H1 (cell line): Measurements from ENCODE around the gene TGM3. TPM values are rescaled to one million over a fixed set of nuclear protein-coding genes. Genes with fewer than 3 reads are reported as not detected.

Experiments used
- ATF3 ChIP-seq: IDR thresholded peaks from 2 replicates; pipeline ENCODE4 v1.6.1; 2011; ENCODE audit warnings: low read depth, mild to moderate bottlenecking, low read length; ENCODE audit not compliant: insufficient read depth
- CHD7 ChIP-seq: fragments of 300-600 bp; sonication (generic); IDR thresholded peaks from 2 replicates; pipeline ENCODE4 v1.7.1; 2012; ENCODE audit warnings: low read length, moderate library complexity, mild to moderate bottlenecking, inconsistent platforms; ENCODE audit not compliant: insufficient replicate concordance
- CREB1 ChIP-seq: IDR thresholded peaks from 2 replicates; pipeline ENCODE4 v1.6.1; 2012; ENCODE audit warnings: inconsistent platforms
- CTBP2 ChIP-seq: IDR thresholded peaks from 2 replicates; pipeline ENCODE4 v1.7.0; 2011; ENCODE audit warnings: borderline replicate concordance, mild to moderate bottlenecking, moderate library complexity, mixed read lengths, low read length; ENCODE audit not compliant: insufficient read depth, insufficient read length
- GTF2F1 ChIP-seq: IDR thresholded peaks from 2 replicates; pipeline ENCODE4 v1.6.1; 2012; ENCODE audit warnings: low read depth, low read length, improper control_type of control experiment, borderline replicate concordance
- KDM1A ChIP-seq: fragments of 200-600, 300-600 bp; sonication (generic); IDR thresholded peaks from 2 replicates; pipeline ENCODE4 v1.7.1; 2016; ENCODE audit warnings: mild to moderate bottlenecking, low read length, borderline replicate concordance
- NANOG ChIP-seq: IDR thresholded peaks from 2 replicates; pipeline ENCODE4 v1.6.1; 2011; ENCODE audit warnings: low read length, low read depth, mild to moderate bottlenecking, inconsistent platforms; ENCODE audit not compliant: insufficient read depth, poor library complexity, severe bottlenecking
- POLR2A ChIP-seq, 2 experiments: IDR thresholded peaks; 1 replicate in 1 of 2; 2 replicates in 1 of 2; pipeline ENCODE4 v1.6.1; 2011; ENCODE audit warnings: low read depth in 2 of 2, low read length in 2 of 2, mild to moderate bottlenecking in 2 of 2; ENCODE audit errors: control extremely low read depth in 1 of 2
- RNF2 ChIP-seq: fragments of 200-900, 300-1000 bp; sonication (generic); IDR thresholded peaks from 2 replicates; pipeline ENCODE4 v1.7.1; 2016; ENCODE audit warnings: borderline replicate concordance, low read depth, mild to moderate bottlenecking, antibody characterized with exemption, low read length; ENCODE audit not compliant: poor library complexity, severe bottlenecking; ENCODE audit errors: missing control alignments
- SIRT6 ChIP-seq: IDR thresholded peaks from one replicate; pipeline ENCODE4 v1.7.1; 2012; ENCODE audit warnings: low read length, inconsistent platforms
- polyA plus RNA-seq, 7 experiments: library from polyadenylated mRNA; depleted of rRNA in 3 of 7; stranded (reverse) in 5 of 7; unstranded in 2 of 7; fragments of >200 nt in 5 of 7; fragments of 200-250 nt in 2 of 7; gene quantifications; 1 replicate in 5 of 7; 2 replicates in 1 of 7; 4 replicates in 1 of 7; pipeline versions ENCODE4 v1.2.1 to v1.2.3, GENCODE V29; 2011 to 2013; ENCODE audit warnings: missing spikeins in 2 of 7, mixed read lengths in 2 of 7
- total RNA-seq: library from RNA; stranded (reverse); fragmentation: NEBNext Ultra II Directional; extraction: Animal tissue kit (Norgen Biotek cat#: 25700); gene quantifications from 2 replicates; pipeline ENCODE4 v1.2.1, GENCODE V29; 2021

The TGM3 gene
- total and polyA plus RNA-seq, 2 of the 8 experiments (the other 6 are each of a cell fraction or from before 2014, with no cell fraction given) = 0.12 TPM; not detected in 1

GRCh38 chr20:2299301-2299700 lies 3.5 kb downstream of the TGM3 start (continued):
- no peak for TF ChIP-seq CHD7
- no peak for TF ChIP-seq NANOG
- TF ChIP-seq KDM1A = no peak
- TF ChIP-seq GTF2F1 = no peak
- TF ChIP-seq CREB1 = no peak
- TF ChIP-seq POLR2A (IDR thresholded peaks at IDR 0.05; ENCODE audit: control extremely low read depth in 1 of 2, low read depth in 2 of 2, low read length in 2 of 2) = no peak
- no peak for TF ChIP-seq SIRT6
- no peak for TF ChIP-seq CTBP2
- TF ChIP-seq ATF3 = no peak
- TF ChIP-seq RNF2 = no peak
